ENCODE data around the gene CEACAM1. TPM values are rescaled to one million over a fixed set of nuclear protein-coding genes. Genes with fewer than 3 reads are reported as not detected.
"Not testable (repeated sequence)": the region's sequence is repeated elsewhere in the genome, so short reads cannot be mapped to it uniquely, and the experiment has no call there.

The CEACAM1 gene
- total RNA-seq, 2 experiments from 2014 or later = 1.2 to 2.0 TPM

DNA sequence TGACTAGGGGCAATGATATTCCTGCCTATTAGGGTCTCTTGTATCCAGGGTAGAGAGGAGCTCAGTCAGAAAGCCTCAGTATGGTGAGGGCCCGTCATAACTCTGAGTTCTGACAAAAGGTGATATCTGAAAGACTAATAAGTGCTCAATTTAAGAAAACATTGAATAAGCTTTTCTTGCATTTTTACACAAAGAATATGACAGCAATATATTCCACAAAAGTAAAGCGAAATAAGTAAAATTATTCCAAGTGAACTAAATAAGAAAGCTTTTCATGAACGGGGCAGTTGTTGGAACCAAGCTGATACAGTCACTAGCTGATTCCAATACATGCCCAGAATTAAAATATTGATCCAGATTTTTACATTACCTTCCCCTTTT is 40.5 kb downstream of the CEACAM1 start:
- TF ChIP-seq, protein P1, sequence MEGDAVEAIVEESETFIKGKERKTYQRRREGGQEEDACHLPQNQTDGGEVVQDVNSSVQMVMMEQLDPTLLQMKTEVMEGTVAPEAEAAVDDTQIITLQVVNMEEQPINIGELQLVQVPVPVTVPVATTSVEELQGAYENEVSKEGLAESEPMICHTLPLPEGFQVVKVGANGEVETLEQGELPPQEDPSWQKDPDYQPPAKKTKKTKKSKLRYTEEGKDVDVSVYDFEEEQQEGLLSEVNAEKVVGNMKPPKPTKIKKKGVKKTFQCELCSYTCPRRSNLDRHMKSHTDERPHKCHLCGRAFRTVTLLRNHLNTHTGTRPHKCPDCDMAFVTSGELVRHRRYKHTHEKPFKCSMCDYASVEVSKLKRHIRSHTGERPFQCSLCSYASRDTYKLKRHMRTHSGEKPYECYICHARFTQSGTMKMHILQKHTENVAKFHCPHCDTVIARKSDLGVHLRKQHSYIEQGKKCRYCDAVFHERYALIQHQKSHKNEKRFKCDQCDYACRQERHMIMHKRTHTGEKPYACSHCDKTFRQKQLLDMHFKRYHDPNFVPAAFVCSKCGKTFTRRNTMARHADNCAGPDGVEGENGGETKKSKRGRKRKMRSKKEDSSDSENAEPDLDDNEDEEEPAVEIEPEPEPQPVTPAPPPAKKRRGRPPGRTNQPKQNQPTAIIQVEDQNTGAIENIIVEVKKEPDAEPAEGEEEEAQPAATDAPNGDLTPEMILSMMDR (IDR thresholded peaks at IDR 0.05) = no peak
- no peak overlapping the region for H3K27ac ChIP-seq (ENCODE audit: low read depth in 1 of 2, low read length in 2 of 2)
- Mint-ChIP-seq H3K4me3 (no peak overlapping the region), H3K9me3 (no peaks in the 10 kb centered on the region), H3K27me3 (no peaks in the 10 kb centered on the region), H3K27ac (no peak overlapping the region), H3K36me3 (ENCODE audit: low read depth) (no peaks in the 10 kb centered on the region), H3K4me1 (ENCODE audit: low read depth) (peaks cover 4% of the 10 kb centered on the region)
- no peaks in the 10 kb centered on the region for H3K27me3 ChIP-seq (ENCODE audit: control insufficient read depth in 1 of 2, insufficient read depth in 2 of 2, low read length in 2 of 2)
- no peaks in the 10 kb centered on the region for H3K36me3 ChIP-seq (ENCODE audit: insufficient read depth, low read length)
- no peak for ATAC-seq (ENCODE audit: poor library complexity)
- DNase-seq = no peak
- ChIA-PET CTCF (no interaction called here), POLR2A (interaction anchor here (0.5 kb wide), 1 partner anchor 185 kb away, joined by 4 read pairs; the partner anchor contains the start of gene PAFAH1B3)
- no peak overlapping the region for H3K4me3 ChIP-seq (ENCODE audit: low read length)
- no peaks in the 10 kb centered on the region for H3K9me3 ChIP-seq (ENCODE audit: control insufficient read depth in 1 of 2, insufficient read depth in 1 of 2, low read length in 2 of 2)
- intact Hi-C loops (cut with DNase I, micrococcal nuclease) = loop anchor here in 1 of 2 experiments (2.0 kb wide), 1 partner anchor 35 kb away; no protein-coding TSS in a partner anchor
- H3K4me1 ChIP-seq (ENCODE audit: insufficient read depth, low read length) = no peaks in the 10 kb centered on the region

DNA sequence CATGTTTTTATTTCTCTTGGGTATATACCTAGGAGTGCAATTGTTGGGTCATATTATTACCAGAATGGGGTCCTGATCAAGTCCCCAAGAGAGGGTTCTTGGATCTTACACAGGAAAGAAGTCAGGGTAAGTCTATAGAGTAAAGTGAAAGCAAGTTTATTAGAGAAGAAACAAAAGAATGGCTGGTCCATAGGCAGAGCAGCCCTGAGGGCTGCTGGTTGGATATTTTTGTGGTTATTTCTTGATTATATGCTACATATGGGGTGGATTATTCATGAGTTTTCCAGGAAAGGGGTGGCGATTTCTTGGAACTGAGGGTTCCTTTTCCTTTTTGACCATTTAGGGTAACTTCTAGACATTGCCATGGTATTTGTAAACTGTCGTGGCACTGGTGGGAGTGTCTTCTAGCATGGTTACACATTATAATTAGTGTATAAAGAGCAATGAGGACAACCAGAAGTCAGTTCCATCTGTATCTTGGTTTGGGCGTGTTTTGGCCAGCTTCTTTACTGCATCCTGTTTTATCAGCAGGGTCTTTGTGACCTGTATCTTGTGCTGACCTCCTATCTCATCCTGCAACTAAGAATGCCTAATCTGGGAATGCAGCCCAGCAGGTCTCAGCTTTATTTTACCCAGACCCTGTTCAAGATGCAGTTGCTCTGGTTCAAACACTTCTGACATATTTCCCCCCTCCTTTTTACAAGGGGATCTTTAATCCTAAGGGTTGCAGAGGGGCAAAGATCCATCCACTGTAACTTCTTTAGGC is 41.1 kb downstream of the CEACAM1 start:
- H3K36me3 ChIP-seq (ENCODE audit: insufficient read depth, low read length) = no peaks in the 10 kb centered on the region
- TF ChIP-seq, protein P1 (IDR thresholded peaks at IDR 0.05) = no peak
- Mint-ChIP-seq H3K27ac (no peak overlapping the region), H3K4me3 (no peak overlapping the region), H3K36me3 (ENCODE audit: low read depth) (no peaks in the 10 kb centered on the region), H3K4me1 (ENCODE audit: low read depth) (peaks cover 4% of the 10 kb centered on the region), H3K27me3 (no peaks in the 10 kb centered on the region), H3K9me3 (no peaks in the 10 kb centered on the region)
- CTCF ChIA-PET = no interaction called here
- ATAC-seq (ENCODE audit: poor library complexity) (no peak), DNase-seq (no peak)
- H3K4me3 ChIP-seq (ENCODE audit: low read length) = no peak overlapping the region
- no peaks in the 10 kb centered on the region for H3K27me3 ChIP-seq (ENCODE audit: control insufficient read depth in 1 of 2, insufficient read depth in 2 of 2, low read length in 2 of 2)
- POLR2A ChIA-PET = no interaction called here
- intact Hi-C loops (cut with DNase I, micrococcal nuclease) = loop anchor here in 1 of 2 experiments (2.0 kb wide), 1 partner anchor 34 kb away; no protein-coding TSS in a partner anchor
- H3K27ac ChIP-seq (ENCODE audit: low read depth in 1 of 2, low read length in 2 of 2) = no peak overlapping the region
- no peaks in the 10 kb centered on the region for H3K4me1 ChIP-seq (ENCODE audit: insufficient read depth, low read length)
- no peaks in the 10 kb centered on the region for H3K9me3 ChIP-seq (ENCODE audit: control insufficient read depth in 1 of 2, insufficient read depth in 1 of 2, low read length in 2 of 2)

DNA sequence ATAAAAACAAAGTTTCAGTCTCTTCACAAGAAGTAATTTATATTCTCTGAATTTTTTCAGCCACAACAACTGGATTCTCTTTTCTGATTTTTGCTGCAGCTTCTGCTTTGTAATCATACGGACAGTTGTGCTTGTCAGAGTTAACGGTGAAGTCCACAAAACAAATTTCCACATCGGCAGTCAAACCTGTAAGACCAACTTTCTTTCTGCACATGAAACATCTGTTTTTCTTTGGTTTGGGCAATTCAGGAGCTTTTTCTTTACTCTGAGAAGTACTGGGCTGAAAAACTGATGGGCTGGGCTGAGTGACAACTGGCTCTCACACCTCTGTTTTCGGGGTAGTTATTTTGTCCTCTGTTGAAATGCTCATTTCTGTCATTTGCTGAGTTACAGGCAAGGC is 43.2 kb downstream of the CEACAM1 start:
- H3K36me3 Mint-ChIP-seq (ENCODE audit: low read depth); H3K27me3 Mint-ChIP-seq; H3K9me3 Mint-ChIP-seq; H3K27ac ChIP-seq (ENCODE audit: low read depth in 1 of 2, low read length in 2 of 2); DNase-seq; POLR2A ChIA-PET; H3K4me3 ChIP-seq (ENCODE audit: low read length); H3K4me3 Mint-ChIP-seq; CTCF ChIA-PET; H3K36me3 ChIP-seq (ENCODE audit: insufficient read depth, low read length); intact Hi-C loops (cut with DNase I, micrococcal nuclease); H3K27me3 ChIP-seq (ENCODE audit: control insufficient read depth in 1 of 2, insufficient read depth in 2 of 2, low read length in 2 of 2); H3K9me3 ChIP-seq (ENCODE audit: control insufficient read depth in 1 of 2, insufficient read depth in 1 of 2, low read length in 2 of 2); H3K27ac Mint-ChIP-seq; ATAC-seq (ENCODE audit: poor library complexity): not testable (repeated sequence)
- H3K4me1 ChIP-seq (ENCODE audit: insufficient read depth, low read length) = peaks cover 14% of the 10 kb centered on the region
- peaks cover 20% of the 10 kb centered on the region for H3K4me1 Mint-ChIP-seq (ENCODE audit: low read depth)

All from CD4-positive, alpha-beta T cell (primary cell).